Measurements from ENCODE around the gene HEXB.
"Not testable (repeated sequence)": the region's sequence is repeated elsewhere in the genome, so short reads cannot be mapped to it uniquely, and the experiment has no call there.

Gene HEXB

GRCh38 chr5:74665273-74665672 lies 19.8 kb upstream of the HEXB start:
- H3K9ac ChIP-seq (ENCODE audit: insufficient read length), result no peak overlapping the region
- H3K4me3 ChIP-seq, result no peak overlapping the region
- no peak overlapping the region for H3K27ac ChIP-seq
- no peaks in the 10 kb centered on the region for H3K36me3 ChIP-seq (ENCODE audit: insufficient read depth, low read length)
- no peak for TF ChIP-seq FOXP2 (optimal IDR thresholded peaks at IDR 0.05; ENCODE audit: control extremely low read depth, extremely low read length, insufficient read depth)
- TF ChIP-seq POLR2AphosphoS5 (IDR thresholded peaks at IDR 0.05; ENCODE audit: borderline replicate concordance, low read depth, low read length), result no peak
- no peak for TF ChIP-seq EZH2 (IDR thresholded peaks at IDR 0.05)
- no peak for DNase-seq (ENCODE audit: low read depth, low spot score)
- no peaks in the 10 kb centered on the region for H3K9me3 ChIP-seq (ENCODE audit: low read depth, low read length)

GRCh38 chr5:74665816-74666215 lies 19.2 kb upstream of the HEXB start:
- H3K36me3 ChIP-seq (ENCODE audit: insufficient read depth, low read length), result no peaks in the 10 kb centered on the region
- DNase-seq (ENCODE audit: low read depth, low spot score), result peak; percentile 22
- no peak overlapping the region for H3K27ac ChIP-seq
- no peaks in the 10 kb centered on the region for H3K9me3 ChIP-seq (ENCODE audit: low read depth, low read length)
- H3K9ac ChIP-seq (ENCODE audit: insufficient read length), result no peak overlapping the region
- TF ChIP-seq EZH2 (IDR thresholded peaks at IDR 0.05) (no peak), POLR2AphosphoS5 (IDR thresholded peaks at IDR 0.05; ENCODE audit: borderline replicate concordance, low read depth, low read length) (no peak), FOXP2 (optimal IDR thresholded peaks at IDR 0.05; ENCODE audit: control extremely low read depth, extremely low read length, insufficient read depth) (no peak)
- H3K4me3 ChIP-seq, result no peak overlapping the region

- DNase-seq (ENCODE audit: low read depth, low spot score), result no peak
- Histone ChIP-seq H3K36me3 (ENCODE audit: insufficient read depth, low read length) (no peaks in the 10 kb centered on the region), H3K9me3 (ENCODE audit: low read depth, low read length) (no peaks in the 10 kb centered on the region), H3K9ac (ENCODE audit: insufficient read length) (no peak overlapping the region), H3K4me3 (no peak overlapping the region), H3K27ac (no peak overlapping the region)
- TF ChIP-seq FOXP2 (optimal IDR thresholded peaks at IDR 0.05; ENCODE audit: control extremely low read depth, extremely low read length, insufficient read depth) (no peak), EZH2 (IDR thresholded peaks at IDR 0.05) (no peak), POLR2AphosphoS5 (IDR thresholded peaks at IDR 0.05; ENCODE audit: borderline replicate concordance, low read depth, low read length) (no peak)
Measured at GRCh38 chr5:74667396-74667795, 17.6 kb upstream of the HEXB start.

GRCh38 chr5:74669821-74670220 lies 15.2 kb upstream of the HEXB start:
- no peak for DNase-seq (ENCODE audit: low read depth, low spot score)
- H3K9me3 ChIP-seq (ENCODE audit: low read depth, low read length), result no peaks in the 10 kb centered on the region
- H3K9ac ChIP-seq (ENCODE audit: insufficient read length), result no peak overlapping the region
- H3K27ac ChIP-seq, result no peak overlapping the region
- TF ChIP-seq EZH2 (IDR thresholded peaks at IDR 0.05), result no peak
- TF ChIP-seq POLR2AphosphoS5 (IDR thresholded peaks at IDR 0.05; ENCODE audit: borderline replicate concordance, low read depth, low read length), result no peak
- TF ChIP-seq FOXP2 (optimal IDR thresholded peaks at IDR 0.05; ENCODE audit: control extremely low read depth, extremely low read length, insufficient read depth), result no peak
- no peaks in the 10 kb centered on the region for H3K36me3 ChIP-seq (ENCODE audit: insufficient read depth, low read length)
- no peak overlapping the region for H3K4me3 ChIP-seq

GRCh38 chr5:74670396-74671038 lies 14.5 kb upstream of the HEXB start:
- no peak overlapping the region for H3K9ac ChIP-seq (ENCODE audit: insufficient read length)
- no peaks in the 10 kb centered on the region for H3K9me3 ChIP-seq (ENCODE audit: low read depth, low read length)
- H3K27ac ChIP-seq, result no peak overlapping the region
- no peak overlapping the region for H3K4me3 ChIP-seq
- no peak for DNase-seq (ENCODE audit: low read depth, low spot score)
- TF ChIP-seq EZH2 (IDR thresholded peaks at IDR 0.05), result no peak
- no peak for TF ChIP-seq POLR2AphosphoS5 (IDR thresholded peaks at IDR 0.05; ENCODE audit: borderline replicate concordance, low read depth, low read length)
- TF ChIP-seq FOXP2 (optimal IDR thresholded peaks at IDR 0.05; ENCODE audit: control extremely low read depth, extremely low read length, insufficient read depth), result no peak
- no peaks in the 10 kb centered on the region for H3K36me3 ChIP-seq (ENCODE audit: insufficient read depth, low read length)

GRCh38 chr5:74672215-74672877 lies 12.7 kb upstream of the HEXB start:
- H3K27ac ChIP-seq, result no peak overlapping the region
- no peak for DNase-seq (ENCODE audit: low read depth, low spot score)
- no peak overlapping the region for H3K9ac ChIP-seq (ENCODE audit: insufficient read length)
- no peak overlapping the region for H3K4me3 ChIP-seq
- no peaks in the 10 kb centered on the region for H3K36me3 ChIP-seq (ENCODE audit: insufficient read depth, low read length)
- H3K9me3 ChIP-seq (ENCODE audit: low read depth, low read length), result no peaks in the 10 kb centered on the region
- TF ChIP-seq POLR2AphosphoS5 (IDR thresholded peaks at IDR 0.05; ENCODE audit: borderline replicate concordance, low read depth, low read length), result no peak
- TF ChIP-seq FOXP2 (optimal IDR thresholded peaks at IDR 0.05; ENCODE audit: control extremely low read depth, extremely low read length, insufficient read depth), result no peak
- TF ChIP-seq EZH2 (IDR thresholded peaks at IDR 0.05), result no peak

- no peaks in the 10 kb centered on the region for H3K9me3 ChIP-seq (ENCODE audit: low read depth, low read length)
- TF ChIP-seq EZH2 (IDR thresholded peaks at IDR 0.05) (no peak), POLR2AphosphoS5 (IDR thresholded peaks at IDR 0.05; ENCODE audit: borderline replicate concordance, low read depth, low read length) (no peak), FOXP2 (optimal IDR thresholded peaks at IDR 0.05; ENCODE audit: control extremely low read depth, extremely low read length, insufficient read depth) (no peak)
- no peak overlapping the region for H3K4me3 ChIP-seq
- no peak overlapping the region for H3K27ac ChIP-seq
- peak; percentile 52 for DNase-seq (ENCODE audit: low read depth, low spot score)
- H3K36me3 ChIP-seq (ENCODE audit: insufficient read depth, low read length), result no peaks in the 10 kb centered on the region
- no peak overlapping the region for H3K9ac ChIP-seq (ENCODE audit: insufficient read length)
Measured at GRCh38 chr5:74673011-74673790, 11.8 kb upstream of the HEXB start.

GRCh38 chr5:74676466-74676865 lies 8.6 kb upstream of the HEXB start:
- H3K4me3 ChIP-seq; H3K36me3 ChIP-seq (ENCODE audit: insufficient read depth, low read length); H3K27ac ChIP-seq: not testable (repeated sequence)

GRCh38 chr5:74678123-74678522 lies 6.9 kb upstream of the HEXB start:
- H3K27ac ChIP-seq; H3K4me3 ChIP-seq; H3K36me3 ChIP-seq (ENCODE audit: insufficient read depth, low read length); H3K9ac ChIP-seq (ENCODE audit: insufficient read length); DNase-seq (ENCODE audit: low read depth, low spot score); H3K9me3 ChIP-seq (ENCODE audit: low read depth, low read length): not testable (repeated sequence)

More at GRCh38 chr5:74676466-74676865, 8.6 kb upstream of the HEXB start:
- DNase-seq (ENCODE audit: low read depth, low spot score); H3K9ac ChIP-seq (ENCODE audit: insufficient read length); H3K9me3 ChIP-seq (ENCODE audit: low read depth, low read length): not testable (repeated sequence)

GRCh38 chr5:74679300-74679699 lies 5.7 kb upstream of the HEXB start:
- not testable (repeated sequence) for H3K27ac ChIP-seq; H3K9me3 ChIP-seq (ENCODE audit: low read depth, low read length); H3K36me3 ChIP-seq (ENCODE audit: insufficient read depth, low read length); DNase-seq (ENCODE audit: low read depth, low spot score); H3K4me3 ChIP-seq; H3K9ac ChIP-seq (ENCODE audit: insufficient read length)
